ENCODE data around the gene MVD.

Gene MVD

GRCh38 chr16:88631384-88631783 lies 31.5 kb downstream of the MVD start:
- TF ChIP-seq POLR2AphosphoS5 (IDR thresholded peaks at IDR 0.05; ENCODE audit: low read depth, low read length), result no peak
- no peak for TF ChIP-seq REST (IDR thresholded peaks at IDR 0.05; ENCODE audit: insufficient read depth in 1 of 2, low read depth in 2 of 2, low read length in 2 of 2)
- TF ChIP-seq SIN3A (IDR thresholded peaks at IDR 0.05; ENCODE audit: borderline replicate concordance, insufficient read depth, low read length), result no peak
- no peak for TF ChIP-seq TAF1 (IDR thresholded peaks at IDR 0.05; ENCODE audit: borderline replicate concordance, insufficient read depth, low read length)
- no peak for TF ChIP-seq FOXP2 (optimal IDR thresholded peaks at IDR 0.05; ENCODE audit: borderline replicate concordance, extremely low read depth, extremely low read length, insufficient read depth)

GRCh38 chr16:88630941-88631340 lies 31.9 kb downstream of the MVD start:
- TF ChIP-seq TAF1 (IDR thresholded peaks at IDR 0.05; ENCODE audit: borderline replicate concordance, insufficient read depth, low read length) (no peak), FOXP2 (optimal IDR thresholded peaks at IDR 0.05; ENCODE audit: borderline replicate concordance, extremely low read depth, extremely low read length, insufficient read depth) (no peak), REST (IDR thresholded peaks at IDR 0.05; ENCODE audit: insufficient read depth in 1 of 2, low read depth in 2 of 2, low read length in 2 of 2) (no peak), SIN3A (IDR thresholded peaks at IDR 0.05; ENCODE audit: borderline replicate concordance, insufficient read depth, low read length) (no peak), POLR2AphosphoS5 (IDR thresholded peaks at IDR 0.05; ENCODE audit: low read depth, low read length) (no peak)

GRCh38 chr16:88630433-88630832 lies 32.5 kb downstream of the MVD start:
- TF ChIP-seq REST (IDR thresholded peaks at IDR 0.05; ENCODE audit: insufficient read depth in 1 of 2, low read depth in 2 of 2, low read length in 2 of 2) (no peak), TAF1 (IDR thresholded peaks at IDR 0.05; ENCODE audit: borderline replicate concordance, insufficient read depth, low read length) (no peak), POLR2AphosphoS5 (IDR thresholded peaks at IDR 0.05; ENCODE audit: low read depth, low read length) (no peak), FOXP2 (optimal IDR thresholded peaks at IDR 0.05; ENCODE audit: borderline replicate concordance, extremely low read depth, extremely low read length, insufficient read depth) (no peak), SIN3A (IDR thresholded peaks at IDR 0.05; ENCODE audit: borderline replicate concordance, insufficient read depth, low read length) (no peak)

GRCh38 chr16:88629835-88630234 lies 33.1 kb downstream of the MVD start:
- no peak for TF ChIP-seq TAF1 (IDR thresholded peaks at IDR 0.05; ENCODE audit: borderline replicate concordance, insufficient read depth, low read length)
- TF ChIP-seq SIN3A (IDR thresholded peaks at IDR 0.05; ENCODE audit: borderline replicate concordance, insufficient read depth, low read length), result no peak
- TF ChIP-seq FOXP2 (optimal IDR thresholded peaks at IDR 0.05; ENCODE audit: borderline replicate concordance, extremely low read depth, extremely low read length, insufficient read depth), result no peak
- no peak for TF ChIP-seq REST (IDR thresholded peaks at IDR 0.05; ENCODE audit: insufficient read depth in 1 of 2, low read depth in 2 of 2, low read length in 2 of 2)
- TF ChIP-seq POLR2AphosphoS5 (IDR thresholded peaks at IDR 0.05; ENCODE audit: low read depth, low read length), result no peak

- TF ChIP-seq FOXP2 (optimal IDR thresholded peaks at IDR 0.05; ENCODE audit: borderline replicate concordance, extremely low read depth, extremely low read length, insufficient read depth), result no peak
- no peak for TF ChIP-seq REST (IDR thresholded peaks at IDR 0.05; ENCODE audit: insufficient read depth in 1 of 2, low read depth in 2 of 2, low read length in 2 of 2)
- no peak for TF ChIP-seq POLR2AphosphoS5 (IDR thresholded peaks at IDR 0.05; ENCODE audit: low read depth, low read length)
- no peak for TF ChIP-seq TAF1 (IDR thresholded peaks at IDR 0.05; ENCODE audit: borderline replicate concordance, insufficient read depth, low read length)
- no peak for TF ChIP-seq SIN3A (IDR thresholded peaks at IDR 0.05; ENCODE audit: borderline replicate concordance, insufficient read depth, low read length)
These were observed 34.3 kb downstream of the MVD start for GRCh38 chr16:88628512-88628974.
